GM21786 (cell line): ENCODE results near the gene DIP2B.
A peak's percentile ranks its signal among the peaks of the same experiment; 100 is the strongest.
"Not testable (repeated sequence)": the region's sequence is repeated elsewhere in the genome, so short reads cannot be mapped to it uniquely, and the experiment has no call there.

ENCODE experiments used
- ATAC-seq: cut with Tn5 transposase; IDR thresholded peaks from one replicate; pipeline ENCODE4 v1.9.1; 2021; ENCODE audit not compliant: unreplicated experiment

Gene DIP2B

DNA sequence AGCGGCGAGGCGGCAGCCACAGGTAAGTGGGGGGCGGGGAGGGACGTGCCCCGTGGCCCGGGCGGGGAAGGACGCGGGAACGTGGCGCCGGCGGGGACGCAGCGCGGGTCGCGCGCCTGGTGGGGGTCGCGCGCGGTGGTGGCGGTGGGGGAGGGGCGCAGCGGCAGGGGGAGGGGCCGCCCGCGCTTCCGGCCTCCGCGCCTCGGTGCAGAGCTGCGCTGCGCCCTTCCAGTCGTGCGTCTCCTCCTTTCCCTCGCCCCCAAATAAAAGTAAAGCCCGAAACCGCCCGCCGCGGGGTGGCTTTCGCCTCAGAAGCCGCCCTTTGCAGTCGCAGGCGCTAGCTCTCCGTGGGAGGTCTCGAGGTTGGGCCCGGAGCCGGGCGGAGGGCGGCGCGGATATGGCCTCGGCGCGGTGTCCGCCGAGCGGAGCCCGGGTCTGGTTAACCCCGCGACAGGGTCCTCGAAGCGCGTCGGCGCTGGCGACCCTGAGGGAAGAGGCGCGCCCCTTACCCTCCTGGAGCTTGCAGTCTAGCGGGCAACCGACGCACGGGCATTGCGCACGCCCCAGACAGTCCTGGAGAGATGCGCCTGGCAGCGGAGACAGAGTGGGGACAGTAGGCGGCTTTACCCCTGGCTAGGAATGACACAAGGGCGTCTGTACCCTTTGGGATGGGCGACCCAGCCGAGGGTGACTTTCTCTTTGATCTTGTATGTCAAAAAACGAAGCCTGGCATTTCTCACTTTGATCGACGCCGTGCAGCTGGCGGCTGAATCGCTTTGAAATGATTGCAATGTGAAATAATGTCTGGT lies 259.7 kb downstream of the DIP2B start:
- ATAC-seq = peak; percentile 43

DNA sequence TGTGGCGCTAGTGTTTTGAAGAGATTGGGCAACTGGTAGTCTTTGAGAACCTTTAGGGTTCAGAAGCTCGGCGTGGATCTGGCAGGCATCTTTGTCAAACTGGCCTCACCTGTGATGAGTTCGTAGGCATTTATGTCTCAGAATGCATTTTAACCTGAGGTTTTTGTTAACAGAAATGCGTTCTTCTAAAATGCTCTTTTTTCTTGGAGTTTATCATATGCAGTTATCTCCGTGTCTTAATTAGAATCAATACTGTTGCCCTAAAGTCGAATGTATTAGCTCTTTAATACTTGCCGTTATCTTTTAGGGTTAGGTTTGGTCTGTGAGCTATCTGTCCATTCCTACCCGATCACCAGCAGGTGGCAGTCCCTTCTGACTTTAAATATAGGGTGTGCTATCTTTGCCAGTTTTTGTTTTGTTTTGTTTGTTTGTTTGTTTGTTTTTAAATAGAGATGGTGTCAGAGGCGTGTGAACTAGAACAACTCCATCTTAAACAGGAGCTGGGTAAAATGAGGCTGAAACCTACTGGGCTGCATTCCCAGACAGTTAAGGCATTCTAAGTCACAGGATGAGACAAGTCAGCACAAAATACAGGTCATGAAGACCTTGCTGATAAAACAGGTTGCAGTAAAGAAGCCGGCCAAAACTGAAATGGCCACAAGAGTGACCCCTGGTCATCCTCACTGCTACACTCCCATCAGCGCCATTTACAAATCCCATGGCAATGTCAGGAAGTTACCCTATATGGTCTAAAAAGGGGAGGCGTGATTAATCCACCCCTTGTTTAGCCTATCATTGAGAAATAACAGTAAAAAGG lies 260.5 kb downstream of the DIP2B start:
- ATAC-seq = peak; percentile 38

DNA sequence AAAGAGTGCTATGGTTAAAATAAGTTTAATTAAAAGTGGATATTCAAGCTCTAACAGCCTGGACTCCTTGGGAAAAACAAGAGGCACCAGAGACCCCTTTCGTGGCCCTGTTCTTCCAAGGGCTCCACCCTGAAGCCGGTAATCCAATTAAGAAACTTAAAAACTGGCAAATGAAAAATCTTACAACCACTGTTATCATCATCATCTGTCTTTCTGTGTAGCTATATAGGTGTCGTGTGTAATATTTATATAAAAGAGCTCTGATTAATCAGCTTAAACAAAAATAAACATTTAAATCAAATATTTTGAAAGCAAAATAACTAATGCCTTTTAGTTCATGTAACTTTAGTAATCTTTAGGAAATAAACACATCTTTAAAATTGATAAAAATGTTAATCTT lies 263.6 kb downstream of the DIP2B start:
- ATAC-seq = no peak

DNA sequence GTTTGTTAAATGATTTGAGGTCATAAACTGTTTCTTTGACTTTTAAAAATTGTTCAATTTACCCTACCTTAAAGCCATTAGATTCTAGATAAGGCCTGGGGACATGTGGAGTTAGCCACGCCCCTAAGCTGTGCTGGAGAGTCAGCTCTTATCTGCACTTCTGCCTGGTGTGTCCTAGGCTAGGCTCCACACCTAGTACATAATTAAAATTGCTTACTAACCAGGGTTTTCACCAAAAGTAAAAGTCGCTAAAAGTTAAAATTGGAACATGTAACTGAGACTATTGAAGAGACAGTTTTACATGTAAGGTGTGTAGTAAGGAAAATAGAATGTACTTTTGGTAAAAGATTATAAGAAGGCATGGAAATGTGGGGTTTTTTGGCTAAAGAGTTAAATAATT lies 264.0 kb downstream of the DIP2B start:
- not testable (repeated sequence) for ATAC-seq

DNA sequence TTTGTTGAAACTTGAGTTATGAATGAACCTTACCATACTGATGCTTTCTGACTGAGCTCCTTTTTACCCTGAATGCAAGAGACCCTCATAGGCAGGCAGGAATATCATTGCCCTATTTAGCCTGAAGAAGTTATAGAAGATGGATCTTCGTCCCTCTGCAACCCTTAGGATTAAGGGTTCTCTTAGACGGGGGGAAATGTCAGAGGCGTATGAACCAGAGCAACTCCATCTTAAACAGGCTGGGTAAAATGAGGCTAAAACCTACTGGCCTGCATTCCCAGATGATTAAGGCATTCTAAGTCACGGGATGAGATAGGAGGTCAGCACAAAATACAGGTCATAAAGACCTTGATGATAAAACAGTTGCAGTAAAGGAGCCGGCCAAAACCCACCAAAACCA lies 266.6 kb downstream of the DIP2B start:
- ATAC-seq = no peak

DNA sequence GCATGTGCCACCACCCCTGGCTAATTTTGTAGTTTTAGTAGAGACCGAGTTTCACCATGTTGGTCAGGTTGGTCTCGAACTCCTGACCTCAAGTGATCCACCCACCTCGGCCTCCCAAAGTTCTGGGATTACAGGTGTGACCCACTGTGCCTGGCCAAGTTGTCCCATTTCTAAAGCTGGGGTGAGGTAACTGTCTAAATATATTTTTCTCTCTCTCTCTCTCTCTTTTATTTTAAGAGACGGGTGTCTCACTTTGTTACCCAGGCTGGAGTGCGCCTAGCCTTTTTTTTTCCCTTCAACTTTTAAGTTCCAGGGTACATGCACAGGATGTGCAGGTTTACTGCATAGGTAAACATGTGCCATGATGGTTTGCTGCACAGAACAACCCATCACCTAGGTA lies 267.7 kb downstream of the DIP2B start:
- ATAC-seq = no peak

DNA sequence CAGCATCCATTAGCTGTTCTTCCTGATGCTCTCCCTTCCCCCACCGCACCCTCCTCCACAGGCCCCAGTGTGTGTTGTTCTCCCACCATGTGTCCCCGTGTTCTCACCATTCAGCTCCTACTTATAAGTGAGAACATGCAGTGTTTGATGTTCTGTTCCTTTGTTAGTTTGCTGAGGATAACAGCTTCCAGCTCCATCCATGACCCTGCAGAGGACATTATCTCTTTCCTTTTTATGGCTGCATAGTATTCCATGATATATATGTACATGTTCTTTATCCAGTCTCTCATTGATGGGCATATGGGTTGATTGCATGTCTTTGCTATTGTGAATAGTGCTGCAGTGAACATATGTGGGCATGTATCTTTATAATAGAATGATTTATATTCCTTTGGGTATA lies 268.1 kb downstream of the DIP2B start:
- ATAC-seq = no peak

DNA sequence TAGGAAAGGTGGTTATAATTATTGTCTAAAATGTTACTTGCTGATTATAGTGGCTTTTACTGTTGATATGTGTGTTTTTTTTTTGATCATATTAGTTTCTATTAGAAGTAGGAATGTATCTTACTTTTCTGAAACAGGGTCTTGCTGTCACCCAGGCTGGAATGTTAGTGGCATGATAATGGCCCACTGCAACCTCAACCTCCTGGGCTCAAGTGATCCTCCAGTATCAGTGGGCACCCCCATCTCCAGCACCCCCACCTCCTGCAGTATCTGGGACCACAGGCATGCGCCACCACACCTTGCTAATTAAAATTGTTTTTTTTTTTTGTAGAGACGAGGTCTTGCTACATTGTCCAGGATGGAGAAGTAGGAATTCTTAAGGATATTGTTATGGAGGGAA lies 270.5 kb downstream of the DIP2B start:
- ATAC-seq = no peak

DNA sequence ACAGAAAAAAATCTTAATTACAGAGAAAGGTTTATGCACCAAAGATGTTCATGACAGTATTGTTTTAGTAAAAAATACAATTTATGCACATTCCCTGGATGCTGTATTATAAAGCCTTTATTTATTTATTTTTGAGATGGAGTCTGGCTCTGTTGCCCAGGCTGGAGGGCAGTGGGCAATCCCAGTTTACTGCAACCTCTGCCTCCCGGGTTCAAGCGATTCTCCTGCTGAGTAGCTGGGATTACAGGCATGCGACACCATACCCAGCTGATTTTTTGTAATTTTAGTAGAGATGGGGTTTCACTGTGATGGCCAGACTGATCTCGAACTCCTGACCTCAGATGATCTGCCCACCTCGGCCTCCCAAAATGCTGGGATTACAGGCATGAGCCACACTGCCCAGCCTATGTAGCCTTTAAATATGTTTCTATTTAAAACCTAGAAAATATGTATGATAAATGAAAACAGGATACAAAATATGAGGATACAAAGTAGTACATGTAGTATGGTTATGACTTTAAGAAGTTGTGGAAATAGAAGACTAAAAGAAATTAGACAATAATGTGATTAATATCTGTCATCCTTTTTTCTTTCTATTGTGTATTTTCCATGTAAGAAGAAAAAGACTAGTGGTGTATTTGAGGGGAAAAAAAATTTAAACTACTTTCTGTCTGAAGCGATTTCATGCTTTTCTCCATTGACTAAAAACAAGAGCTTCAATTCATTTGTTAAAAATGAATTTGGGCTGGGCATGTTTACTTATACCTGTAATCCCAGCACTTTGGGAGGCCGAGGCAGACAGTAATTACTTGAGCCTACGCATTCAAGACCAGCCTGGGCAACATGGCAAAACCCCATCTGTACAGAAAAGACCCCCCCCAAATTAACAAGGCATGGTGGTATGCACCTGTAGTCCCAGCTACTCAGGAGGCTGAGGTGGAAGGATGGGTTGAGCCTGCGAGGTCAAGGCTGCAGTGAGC lies 272.3 kb downstream of the DIP2B start:
- no peak for ATAC-seq

DNA sequence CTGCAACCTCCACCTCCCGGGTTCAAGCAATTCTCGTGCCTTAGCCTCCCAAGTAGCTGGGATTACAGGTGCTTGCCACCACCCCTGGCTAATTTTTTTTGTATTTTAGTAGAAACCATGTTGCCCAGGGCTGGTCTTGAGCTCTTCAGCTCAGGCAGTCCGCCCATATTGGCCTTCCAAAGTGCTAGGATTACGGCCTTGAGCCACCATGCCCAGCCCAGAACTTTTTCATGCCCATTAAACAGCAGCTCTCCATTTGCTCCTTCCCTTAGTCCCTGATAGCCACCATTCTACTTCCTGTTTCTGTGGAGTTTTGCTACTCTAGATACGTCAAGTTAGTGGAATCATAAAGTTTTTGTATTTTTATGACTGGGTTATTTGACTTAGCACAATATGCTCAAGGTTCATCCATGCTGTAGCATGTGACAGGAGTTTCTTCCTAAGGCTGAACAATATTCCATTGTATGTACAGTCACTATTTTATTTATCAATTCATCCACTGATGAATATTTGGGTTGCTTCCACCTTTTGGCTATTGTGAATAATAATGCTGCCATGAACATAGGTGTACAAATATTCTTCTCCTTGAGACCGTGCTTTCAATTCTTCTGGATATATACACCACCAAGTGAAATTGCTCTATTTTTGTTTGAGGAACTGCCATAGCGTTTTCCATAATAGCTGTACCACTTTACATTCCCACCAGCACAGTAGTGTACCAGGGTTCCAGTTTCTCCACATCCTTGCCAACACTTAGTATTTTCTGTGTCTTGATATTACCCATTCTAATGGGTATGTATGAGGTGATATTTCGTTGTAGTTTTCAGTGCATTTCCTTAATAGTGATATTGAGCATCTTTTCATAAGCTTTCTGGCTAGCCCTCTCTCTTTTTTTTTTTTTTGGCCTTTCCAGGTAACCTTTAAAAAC lies 274.1 kb downstream of the DIP2B start:
- ATAC-seq = no peak

DNA sequence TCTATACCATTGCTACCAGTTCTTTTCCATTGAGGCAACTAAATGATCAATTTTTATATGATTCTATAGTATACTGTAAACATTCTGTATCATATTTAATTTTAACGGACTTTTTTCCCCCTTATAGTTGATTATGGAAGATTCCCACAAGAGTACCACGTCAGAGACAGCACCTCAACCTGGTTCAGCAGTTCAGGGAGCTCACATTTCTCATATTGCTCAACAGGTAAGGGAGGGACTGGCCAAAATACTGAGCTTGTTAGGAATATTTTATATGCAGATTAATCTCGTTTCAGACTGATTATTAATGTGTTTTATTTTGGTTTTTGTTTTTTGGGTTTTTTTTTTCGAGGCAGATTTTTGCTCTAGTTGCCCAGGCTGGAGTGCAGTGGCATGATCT lies 275.2 kb downstream of the DIP2B start:
- no peak for ATAC-seq

DNA sequence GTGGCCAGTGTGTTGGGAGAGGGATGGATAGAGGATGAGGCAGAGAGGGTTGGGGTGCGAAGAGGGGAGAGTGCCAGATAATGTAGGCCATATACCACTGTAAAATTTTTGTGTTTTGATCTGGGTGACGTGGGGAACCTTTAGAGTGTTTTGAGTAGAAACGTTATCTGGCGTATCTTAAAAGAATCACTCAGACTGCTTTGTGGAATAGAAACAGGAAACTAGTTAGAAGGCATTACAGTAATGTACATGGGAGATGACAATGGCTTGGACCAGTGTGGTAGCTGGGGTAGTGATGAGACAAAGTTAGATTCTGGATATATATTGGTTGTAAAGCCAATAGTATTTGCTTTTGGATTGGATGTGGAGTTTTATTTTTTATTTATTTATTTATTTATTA lies 279.7 kb downstream of the DIP2B start:
- no peak for ATAC-seq

DNA sequence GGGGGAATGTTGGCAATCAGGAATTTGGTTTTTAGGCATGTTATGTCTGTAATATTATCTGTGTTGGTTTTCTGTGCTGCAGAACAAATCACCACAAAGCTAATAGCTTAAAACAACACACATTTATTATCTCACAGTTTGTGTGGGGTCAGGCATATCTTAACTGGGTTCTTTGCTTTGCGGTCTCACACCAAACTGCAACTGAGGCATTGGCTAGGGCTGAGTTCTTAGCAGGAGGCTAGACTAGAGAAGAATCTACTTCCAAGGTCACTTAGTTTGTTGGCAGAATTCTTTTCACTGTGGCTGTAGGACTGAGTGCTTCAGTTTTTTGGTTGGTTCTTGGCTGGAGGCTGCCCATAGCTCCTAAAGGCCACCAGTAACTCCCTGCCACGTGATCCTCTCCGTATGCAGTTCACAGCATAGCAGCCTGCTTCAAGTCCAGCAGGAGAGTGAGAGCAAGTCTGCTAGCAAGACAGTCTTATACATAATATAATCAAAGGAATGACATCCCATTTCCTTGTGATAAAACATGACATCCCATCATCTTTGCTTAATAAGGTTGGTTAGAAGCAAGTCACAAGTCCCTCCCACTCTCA lies 280.7 kb downstream of the DIP2B start:
- no peak for ATAC-seq

DNA sequence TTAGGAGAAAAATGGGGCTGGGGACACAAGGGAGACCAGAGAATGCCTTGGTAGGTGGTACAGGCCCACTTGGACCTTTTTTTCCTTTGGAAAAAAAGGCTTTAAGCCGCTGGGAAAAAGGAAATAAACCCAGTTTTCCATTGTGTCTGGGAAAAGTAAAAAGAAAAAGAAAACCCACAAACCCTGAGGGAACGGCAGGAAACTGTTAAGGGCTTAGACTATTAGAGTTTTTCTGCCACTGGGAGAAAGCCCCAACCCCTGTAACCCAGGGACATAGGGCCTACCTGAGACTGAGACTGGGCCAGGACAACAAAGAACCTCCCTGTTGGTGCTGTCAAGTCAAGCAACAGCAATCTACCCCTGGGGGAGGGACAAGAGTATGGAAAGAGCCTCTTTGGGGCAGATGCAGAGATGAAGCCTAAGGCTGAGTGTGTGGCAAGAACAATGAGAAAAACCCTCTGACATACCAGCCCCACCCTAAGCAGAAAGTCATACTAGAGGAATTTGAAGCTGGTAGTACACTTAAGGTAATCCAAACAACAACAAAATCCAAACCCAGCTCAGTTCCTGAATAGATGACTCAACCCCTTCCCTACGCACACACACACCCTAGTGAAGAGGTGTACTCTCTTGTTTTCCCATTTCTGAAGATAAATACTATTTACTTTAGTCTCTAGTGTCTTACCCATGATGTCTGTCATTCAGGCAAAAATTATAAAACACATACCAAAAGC lies 281.9 kb downstream of the DIP2B start:
- no peak for ATAC-seq

DNA sequence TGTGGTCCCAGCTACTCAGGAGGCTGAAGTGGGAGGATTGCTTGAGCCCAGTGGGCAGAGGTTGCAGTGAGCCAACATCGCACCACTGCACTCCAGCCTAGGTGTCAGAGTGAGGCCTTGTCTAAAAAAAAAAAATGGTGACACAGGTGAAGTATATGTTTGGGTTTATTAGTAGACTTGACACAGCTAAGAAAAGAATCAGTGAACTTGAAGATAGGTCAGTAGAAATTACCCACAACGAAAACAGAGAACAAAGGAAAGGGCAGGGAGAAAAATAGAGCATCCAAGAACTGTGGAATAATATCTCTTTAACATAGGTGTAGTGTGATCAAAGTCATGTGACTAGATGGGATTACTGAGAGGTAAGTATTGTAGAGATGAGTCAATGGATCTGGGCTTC lies 282.8 kb downstream of the DIP2B start:
- ATAC-seq = no peak

DNA sequence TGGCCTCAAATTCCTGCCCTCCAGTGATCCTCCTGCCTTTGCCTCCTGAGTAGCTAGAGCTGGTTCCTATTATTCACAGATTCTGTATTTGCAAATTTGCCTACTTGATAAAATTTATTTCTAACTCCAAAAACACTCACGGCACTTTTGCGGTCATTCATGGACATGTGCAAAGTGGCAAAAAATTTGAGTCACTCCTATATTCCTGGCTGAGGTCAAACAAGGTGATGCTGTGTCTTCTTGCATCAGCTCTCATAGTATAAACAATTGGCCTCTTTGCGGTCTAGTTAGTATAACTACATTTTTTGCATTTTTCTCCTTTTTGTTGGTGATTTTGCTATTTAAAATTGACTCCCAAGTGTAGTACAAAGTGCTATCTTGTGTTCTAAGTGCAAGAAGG lies 283.8 kb downstream of the DIP2B start:
- ATAC-seq = no peak

DNA sequence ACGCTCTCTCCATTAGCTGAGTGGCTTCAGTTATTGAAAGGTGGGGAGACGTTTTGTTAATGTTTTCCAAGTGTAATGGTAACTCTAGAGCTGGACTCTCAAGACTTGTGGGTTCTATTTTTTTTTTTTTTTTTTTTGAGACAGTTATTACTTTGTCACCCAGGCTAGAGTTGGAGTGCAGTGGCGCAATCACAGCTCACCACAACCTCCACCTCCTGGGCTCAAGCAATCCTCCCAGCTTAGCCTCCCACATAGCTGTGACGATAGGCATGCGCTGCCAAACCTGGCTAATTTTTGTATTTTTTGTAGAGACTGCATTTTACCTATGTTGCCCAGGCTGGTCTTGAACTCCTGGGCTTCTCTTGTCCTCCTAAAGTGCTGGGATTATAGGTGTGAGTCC lies 285.3 kb downstream of the DIP2B start:
- ATAC-seq = no peak
